CD1c-positive myeloid dendritic cell (primary cell): ENCODE measurements around the gene PBX1.
A peak's percentile ranks its signal among the peaks of the same experiment; 100 is the strongest.
"Not testable (repeated sequence)": the region's sequence is repeated elsewhere in the genome, so short reads cannot be mapped to it uniquely, and the experiment has no call there.

Experiments used
- DNase-seq: peaks from one replicate; pipeline ENCODE4 v3.0.0-alpha.2; 2016; ENCODE audit errors: extremely low spot score

The PBX1 gene

DNA sequence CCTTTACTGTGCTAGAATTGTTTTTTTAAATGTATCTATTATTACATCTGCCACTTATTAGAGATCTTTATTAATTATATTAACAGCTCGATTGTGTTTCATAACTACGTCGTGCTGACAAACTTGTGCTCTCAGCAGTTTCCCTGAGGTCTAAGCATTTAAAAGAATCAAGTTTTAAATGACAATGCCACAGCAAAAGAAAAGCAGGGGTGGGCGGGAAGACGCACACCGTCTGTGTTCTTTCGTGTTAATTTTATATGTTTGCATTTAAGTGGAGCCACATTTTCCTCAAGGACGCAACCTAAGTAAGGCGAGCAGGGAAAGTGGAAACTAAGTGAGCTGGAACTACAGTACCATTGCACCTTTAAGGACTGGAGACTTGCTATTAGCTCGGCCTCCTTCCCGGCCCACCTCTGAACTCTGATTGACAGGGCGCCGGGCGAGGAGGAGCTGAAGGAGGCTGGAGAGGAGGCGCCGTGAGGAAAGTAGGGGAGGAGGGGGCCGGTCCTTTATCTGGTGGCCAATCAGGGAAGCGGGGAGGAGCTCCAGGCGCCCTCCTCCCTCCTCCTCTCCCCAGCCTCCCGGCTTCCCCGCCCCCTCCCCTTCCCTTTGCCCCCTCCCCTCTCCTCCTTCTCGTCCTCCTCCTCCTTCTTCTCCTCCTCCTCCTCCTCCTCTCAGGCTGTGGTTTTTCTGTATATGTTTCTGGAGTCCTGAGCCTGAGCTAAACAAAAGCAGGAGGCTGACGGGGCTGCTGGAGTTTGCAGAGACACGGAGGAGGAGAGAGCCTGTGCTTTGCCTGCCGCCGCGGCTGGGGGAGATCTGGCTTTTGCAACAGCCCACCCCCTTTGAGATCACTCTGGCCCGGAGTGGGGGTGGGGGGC, at the start of gene PBX1:
TSS of gene PBX1 (plus strand) at position 724 of the 881 bp plus-strand sequence.
- peak; percentile 91 for DNase-seq

DNA sequence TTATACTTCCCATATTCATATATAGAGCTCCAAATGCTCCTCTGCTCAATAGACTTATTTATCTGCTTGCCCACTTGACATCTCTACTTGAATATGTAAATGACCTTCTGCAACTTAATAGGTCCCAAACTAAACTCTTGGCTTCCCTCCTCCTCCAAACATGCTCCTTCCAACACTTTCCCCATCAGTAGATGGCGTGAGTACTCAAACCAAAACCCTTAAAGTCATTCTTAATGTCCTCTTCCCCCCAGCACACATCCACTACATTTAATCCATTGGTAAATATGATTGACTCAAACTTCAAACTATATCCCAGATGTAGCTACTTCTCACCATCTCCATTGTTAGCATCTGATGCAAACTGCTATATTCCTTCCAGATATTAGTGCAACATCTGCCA, 48.5 kb upstream of the PBX1 start:
- no peak for DNase-seq

DNA sequence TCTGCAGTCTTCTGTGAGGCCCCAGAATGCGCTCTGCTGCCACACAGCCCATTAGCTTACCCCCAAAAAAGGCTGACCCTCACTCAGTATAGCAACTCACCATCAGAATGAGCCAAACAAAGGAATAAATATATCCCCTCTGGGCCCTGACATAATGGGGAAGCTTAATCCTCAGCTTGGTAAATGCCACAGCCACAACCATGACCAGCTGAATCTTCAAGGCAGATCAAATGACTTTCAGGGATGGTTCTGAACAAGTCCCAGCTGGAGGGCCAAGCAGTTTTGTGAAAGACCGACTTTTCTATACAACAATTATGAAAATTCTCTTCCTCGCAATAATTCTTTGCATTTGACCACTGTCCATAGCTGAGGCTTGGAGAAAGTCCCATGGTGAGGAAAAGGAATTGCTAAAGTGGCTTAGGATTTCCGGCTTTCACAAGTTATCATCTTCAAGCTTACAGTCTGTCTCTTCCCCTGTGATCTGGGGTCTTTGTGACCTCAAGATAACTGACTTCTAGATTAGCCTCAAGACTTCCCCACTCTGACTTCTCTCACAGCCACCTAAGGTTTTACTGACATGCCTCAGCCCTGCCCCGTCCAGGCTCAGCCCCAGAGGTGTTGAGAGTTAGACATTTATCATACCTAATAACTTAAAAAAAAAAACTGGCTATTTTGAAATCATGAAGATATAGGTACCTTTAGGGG, 47.8 kb upstream of the PBX1 start:
- DNase-seq = no peak

DNA sequence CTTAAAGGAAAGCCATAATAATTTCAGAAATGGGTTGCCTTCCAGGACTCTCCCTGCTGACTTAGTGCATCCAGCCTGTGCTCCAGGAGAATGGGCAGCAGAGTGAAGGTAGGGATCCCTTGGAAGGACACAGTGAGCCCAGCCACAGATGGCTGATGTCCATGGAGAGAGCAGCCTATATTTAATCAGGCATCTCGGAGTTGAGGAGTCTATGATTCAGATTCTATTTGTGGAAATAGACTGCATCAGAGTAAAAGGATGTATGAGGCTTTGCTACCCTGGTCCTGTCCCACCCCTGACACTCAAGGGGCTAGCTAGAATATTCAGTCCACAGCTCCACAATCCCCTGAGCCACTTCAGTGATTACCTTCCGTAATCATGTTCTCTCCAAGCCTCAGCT, 43.8 kb upstream of the PBX1 start:
- no peak for DNase-seq

DNA sequence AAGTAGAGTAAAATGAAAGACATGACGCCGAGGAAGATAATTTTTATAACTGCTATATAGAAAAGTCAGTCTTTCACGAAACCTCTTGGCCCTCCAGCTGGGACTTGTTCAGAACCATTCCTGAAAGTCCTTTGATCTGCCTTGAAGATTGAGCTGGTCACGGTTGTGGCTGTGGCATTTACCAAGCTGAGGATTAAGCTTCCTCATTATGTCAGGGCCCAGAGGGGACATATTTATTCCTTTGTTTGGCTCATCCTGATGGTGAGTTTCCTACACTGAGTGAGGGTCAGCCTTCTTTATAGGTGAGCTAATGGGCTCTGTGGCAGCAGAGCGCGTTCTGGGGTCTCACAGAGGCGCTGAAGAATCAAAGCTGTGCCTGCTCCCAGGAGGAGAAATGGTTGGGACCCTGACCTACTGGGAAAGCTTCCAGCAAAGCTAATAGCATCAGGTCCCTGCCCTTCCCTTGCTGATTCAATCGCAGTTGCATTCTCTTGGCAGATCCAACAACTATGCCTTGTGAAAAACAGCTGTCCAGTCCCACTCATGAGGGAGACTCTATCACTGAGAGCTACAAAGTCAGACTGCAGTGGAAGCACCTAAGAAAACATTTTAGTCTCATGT, 43.2 kb upstream of the PBX1 start:
- no peak for DNase-seq

DNA sequence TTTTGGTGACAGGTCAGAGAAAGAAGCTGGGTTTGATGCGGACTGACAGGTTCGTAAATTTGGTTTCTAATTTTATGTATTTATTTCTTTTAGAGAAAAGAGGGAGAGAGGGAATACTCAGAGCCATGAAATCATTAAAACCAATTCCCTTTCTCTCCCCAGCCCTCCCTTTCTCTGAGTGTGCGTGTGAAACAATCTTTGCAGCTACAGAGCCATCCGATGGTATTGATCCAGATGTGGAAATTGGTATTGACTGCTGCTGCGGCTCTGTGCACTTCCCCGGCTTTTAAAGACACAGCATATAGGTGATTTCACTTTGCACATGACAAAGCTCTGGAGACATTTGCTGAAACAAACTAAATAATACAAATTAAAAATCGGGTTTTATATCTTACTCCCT, 42.4 kb upstream of the PBX1 start:
- no peak for DNase-seq

DNA sequence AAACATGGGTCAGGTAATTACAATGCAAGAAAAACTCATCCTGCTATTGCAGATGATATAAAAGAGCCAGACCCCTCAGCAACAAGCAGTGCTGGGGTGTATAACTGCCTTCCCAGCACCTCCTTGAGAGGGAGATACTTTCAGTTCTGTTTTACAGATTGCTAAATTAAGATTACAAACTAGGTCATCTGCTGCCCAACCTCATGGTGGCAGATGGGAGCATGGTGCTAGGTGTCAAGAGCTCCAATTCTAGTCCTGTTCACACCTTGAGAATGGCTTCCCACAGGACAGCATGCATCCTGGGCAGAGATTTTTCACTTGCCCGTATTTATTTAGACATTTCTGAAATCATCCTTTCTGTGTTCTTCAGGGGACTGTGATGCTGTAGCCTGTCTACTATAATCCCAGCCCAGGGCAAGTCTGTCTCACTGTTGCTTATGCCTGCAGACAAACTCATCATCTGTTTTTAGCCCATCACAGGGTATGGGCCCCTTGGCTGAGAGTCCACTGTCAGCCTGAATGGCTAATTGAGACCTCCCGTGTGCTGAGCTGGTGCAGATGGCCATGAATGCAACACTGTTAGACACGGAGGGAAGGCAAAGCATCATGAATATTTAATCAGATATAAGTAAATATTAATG, 40.2 kb upstream of the PBX1 start:
- DNase-seq = no peak

DNA sequence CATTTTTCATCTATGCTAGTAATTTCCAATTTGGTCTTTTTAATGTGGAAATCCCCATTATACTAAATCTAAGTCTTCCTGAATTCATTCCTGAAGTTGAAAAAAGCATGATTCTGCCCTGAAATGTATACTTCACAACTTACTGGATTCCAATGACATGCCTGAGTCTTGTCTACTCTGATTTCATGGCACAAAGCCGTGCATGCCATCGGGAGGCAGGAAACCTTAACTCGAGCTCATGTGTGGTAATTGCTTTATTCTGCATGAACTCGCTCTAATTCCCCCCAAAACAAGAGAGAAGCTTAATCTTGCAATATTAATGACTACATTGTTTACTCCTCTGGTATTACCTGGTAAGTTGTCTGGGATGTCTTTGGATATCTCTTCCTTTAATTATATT, 39.6 kb upstream of the PBX1 start:
- DNase-seq = no peak

DNA sequence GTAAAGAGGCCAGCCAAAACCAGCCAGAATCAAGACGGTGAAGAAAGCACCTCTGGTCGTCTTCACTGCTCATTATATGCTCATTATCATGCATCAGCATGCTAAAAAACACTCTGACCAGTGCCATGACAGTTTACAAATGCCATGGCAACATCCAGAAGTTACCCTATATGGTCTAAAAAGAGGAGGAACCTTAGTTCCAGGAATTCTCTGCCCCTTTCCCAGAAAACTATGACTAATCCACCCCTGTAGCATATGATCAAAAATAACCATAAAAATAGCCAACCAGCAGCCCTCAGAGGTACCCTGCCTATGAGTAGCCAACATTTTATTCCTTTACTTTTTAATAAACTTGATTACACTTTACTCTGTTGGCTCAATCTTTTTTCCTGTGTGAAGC, 34.2 kb upstream of the PBX1 start:
- DNase-seq = peak; percentile 28

DNA sequence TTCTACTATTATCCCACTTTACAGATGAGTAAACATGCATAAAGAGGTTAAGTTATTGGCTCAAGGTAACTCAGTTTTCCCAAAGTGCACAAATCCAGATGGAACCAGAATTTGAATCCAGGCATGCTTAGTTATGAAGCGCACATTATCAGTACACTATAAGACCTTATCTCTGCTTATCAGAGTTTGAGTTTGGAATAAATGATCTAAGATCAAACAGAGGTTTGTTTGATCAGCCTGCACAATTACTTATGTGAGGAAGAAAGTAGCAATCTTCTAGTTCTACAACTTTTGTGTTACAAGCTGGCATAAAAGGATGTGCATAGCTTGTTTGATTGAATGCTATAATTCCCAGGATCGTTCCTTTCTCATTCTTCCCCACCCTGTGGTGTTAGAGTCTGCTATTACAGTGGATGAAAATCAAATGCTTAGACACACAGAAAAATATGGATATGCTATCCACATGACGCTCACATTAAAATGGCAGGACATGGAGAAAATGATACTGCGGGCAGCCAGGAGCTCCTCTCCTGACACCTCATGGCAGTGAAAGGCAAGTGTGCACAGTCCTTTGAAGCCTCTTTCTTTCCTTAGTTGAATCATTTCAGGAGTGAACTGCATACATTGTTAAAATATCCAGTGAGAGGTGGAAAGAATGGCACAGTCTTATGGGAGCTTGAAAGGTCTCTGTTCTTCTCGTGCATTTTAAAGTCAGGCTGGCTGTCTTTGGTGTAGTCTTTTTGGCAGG, 23.9 kb upstream of the PBX1 start:
- DNase-seq = no peak

DNA sequence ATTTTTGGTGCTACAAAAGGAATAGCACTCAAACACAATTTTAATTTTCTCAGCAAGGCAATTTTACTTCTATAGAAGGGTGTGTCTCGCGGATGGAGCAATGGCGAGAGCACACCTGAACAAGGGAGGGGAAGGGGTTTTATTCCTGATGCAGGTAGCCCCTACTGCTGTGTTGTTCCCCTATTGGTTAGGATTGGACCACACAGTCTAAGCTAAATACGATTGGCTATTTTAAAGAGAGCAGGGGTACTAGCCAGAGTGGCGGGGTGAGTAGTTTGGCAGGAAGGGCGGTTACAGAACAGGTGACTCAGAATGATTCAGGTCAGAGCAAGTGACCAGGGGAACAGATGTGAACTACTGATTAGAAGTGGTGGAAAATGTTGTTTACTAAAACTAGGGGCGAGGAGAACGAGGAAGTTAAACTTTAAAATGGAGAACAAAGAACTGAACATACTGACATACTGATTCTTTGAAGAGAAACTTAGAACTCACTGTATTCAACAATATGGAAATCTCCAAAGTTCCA, 6.5 kb upstream of the PBX1 start:
- DNase-seq = not testable (repeated sequence)

DNA sequence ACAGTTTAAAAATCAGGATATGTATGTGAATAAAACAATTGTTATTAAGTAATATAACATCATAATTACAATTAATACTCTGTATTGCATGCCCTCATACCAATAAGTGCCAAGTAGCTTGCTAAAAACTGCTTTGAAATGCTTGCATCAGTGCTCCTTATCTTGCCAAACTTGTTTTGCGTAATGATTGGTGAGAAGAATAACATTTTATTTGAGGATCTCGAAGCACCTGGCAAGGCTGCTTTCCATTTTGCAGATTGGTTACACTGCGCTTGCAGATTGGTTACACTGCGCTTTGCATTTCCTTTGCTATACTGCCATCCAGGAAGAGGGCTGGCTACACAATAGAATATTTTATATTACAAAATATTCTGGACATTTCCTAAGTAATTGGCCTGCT, 1.7 kb upstream of the PBX1 start:
- no peak for DNase-seq

DNA sequence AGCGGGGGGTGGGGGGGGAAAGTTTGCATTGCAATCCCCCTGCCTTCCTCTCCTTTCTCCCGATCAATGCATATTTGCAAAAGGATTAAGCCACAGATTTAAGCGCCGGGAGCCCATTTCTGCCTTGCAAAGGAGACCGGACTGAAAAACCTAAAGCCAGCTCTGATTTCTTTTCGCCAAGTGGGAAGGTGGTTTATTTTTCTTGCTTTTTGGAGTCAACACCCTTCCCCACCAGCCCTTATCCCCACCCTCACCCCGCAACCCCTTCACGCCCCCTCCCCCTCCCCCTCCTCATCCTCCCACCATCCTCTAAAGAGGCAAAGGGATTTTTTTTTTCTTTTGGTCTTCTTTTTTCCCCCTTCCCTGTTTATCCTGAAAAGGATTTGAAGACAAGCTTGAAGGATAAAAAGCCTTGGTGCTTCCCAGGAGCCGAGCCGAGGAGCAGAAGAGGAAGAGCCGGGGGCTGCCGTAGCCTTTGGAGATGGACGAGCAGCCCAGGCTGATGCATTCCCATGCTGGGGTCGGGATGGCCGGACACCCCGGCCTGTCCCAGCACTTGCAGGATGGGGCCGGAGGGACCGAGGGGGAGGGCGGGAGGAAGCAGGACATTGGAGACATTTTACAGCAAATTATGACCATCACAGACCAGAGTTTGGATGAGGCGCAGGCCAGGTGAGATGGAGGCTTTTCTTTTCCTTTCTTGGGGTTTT, 513 bp downstream of the PBX1 start:
- peak; percentile 17 for DNase-seq

DNA sequence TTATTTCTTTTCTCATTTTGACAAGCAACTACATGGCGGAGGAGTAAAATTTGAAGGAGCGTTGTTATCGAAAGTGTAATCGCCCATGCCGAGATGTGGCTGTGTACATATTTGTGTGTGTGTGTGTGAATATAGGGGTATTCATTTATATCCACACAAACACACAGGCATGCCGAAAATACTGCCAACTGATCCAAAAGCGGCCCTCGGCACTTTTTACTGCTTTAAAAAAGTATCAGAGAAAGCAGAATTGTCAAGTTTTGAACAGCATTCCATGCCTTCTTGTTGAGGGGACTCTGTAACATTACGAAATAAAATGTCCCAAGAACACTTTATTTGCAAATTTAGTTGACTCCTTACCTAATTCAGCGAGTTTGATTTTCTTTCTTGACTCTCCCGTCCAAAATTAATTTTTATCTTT, 1.1 kb downstream of the PBX1 start:
- no peak for DNase-seq

DNA sequence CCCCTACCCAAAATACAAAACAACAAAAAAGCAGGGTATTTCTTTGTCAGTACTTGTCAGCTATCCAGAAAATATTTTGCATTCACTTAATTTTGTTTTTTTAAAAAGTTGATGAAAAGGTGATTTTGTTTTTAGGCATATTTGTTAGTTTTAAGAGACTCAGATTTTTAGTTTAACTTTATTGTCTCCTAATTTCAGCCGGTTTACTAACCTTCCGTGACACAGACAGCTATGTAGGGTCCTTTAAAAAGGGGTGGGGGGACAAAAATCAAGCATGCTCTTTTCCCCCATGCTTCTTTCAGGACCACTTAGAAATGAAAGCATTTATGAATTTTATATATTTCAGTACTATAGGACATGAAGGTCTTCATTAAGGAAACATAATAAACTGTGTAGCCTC, 1.6 kb downstream of the PBX1 start:
- DNase-seq = no peak

DNA sequence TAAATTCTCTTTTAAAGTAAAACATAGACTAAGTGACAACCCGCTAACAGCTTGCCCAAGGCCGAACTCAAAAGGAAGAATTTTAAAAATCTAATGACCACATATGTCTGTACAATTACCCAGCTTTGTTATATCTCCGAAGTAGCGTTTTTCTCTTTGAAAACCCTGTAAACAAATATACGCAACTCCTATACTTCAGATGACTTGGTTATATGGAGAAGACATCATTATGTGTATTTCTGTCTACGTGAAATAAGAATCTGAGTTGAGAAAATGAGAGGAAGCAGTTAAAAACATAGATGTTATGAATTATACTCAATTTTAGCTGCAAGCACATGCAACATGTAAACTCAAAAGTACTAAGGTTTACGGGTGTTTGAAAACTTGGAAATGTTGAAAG, 2.0 kb downstream of the PBX1 start:
- no peak for DNase-seq

DNA sequence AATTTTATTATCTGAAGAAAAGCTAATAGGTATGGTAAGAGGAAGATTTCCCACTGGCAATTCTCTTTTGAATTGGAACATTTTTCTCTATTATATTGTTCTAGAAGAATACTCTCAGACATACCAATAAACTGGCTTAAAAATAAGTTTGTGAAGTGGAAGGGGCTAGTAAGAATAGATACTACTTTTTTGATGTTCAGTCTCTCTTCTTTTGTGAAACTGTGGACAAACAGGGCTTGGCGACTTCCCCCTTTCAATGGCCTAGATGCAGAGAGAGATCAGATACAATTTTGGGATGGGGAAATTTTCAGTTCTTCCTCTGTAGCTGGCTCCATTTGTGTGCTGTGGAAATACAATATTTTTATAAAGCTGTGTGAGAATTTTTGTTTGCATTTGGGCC, 2.5 kb downstream of the PBX1 start:
- DNase-seq = no peak

DNA sequence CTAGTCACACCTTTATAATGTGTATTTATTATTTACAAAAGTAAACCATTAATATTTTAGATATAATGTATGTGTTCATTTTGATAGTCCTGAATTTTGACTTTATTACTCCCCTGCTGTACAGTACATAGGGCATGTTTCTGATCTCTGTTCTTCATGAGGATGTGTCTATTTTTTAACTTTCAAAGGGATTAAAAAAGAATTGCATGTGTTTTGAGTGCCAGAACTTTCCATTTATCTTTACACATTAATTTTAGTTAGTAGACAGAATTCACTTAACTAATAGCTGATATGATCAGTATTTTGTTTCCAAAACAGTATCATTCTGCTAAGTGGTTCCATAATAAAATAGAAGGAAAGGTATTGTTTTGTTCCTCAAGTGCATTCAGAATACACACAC, 3.1 kb downstream of the PBX1 start:
- DNase-seq = no peak

DNA sequence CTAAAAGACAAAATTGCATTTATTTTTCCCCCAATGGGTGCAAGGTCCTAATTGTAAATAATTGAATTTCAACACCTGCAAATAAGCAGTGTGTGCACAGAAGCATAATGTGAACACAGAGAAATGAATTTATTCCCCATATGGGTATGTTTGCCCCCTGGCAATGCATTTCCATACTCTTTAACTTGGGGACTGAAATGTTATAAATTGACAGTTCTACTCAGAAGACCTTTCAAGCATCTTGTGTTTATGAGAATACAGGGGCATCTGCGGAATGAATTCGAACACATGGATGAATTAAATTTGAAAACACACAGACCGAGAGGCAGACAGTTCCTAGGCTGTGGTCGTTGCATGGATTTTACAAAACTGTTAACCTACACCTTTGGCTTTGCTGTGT, 3.5 kb downstream of the PBX1 start:
- no peak for DNase-seq

DNA sequence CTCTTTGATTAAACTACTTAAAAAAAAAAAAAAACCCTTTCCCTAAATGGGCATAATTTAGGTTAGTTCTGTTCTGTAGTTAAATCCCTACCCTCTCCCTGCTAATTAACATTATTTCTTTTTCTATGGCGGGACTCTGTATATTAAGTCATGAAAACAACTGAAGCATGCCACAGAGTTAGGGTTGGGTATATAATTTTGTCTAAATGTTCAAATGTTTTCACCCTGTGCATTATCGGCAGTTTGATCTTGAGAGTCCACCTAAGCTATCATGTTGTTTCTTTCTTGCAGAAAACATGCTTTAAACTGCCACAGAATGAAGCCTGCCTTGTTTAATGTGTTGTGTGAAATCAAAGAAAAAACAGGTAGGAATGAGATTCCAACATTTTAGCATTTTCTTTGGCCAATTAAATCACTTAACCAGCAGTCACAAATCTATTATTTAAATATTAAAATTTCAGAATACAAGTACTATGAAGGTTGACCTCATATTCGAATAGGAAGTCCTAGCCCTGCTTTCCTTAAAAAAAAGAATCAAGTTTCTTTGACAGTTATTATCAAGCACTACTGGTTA, 4.0 kb downstream of the PBX1 start:
- no peak for DNase-seq
